ENCODE measurements around the gene CEMP1. TPM values are rescaled to one million over a fixed set of nuclear protein-coding genes. Genes with fewer than 3 reads are reported as not detected.

The CEMP1 gene
- total and polyA plus RNA-seq, 11 donors = 0.04 to 0.27 (median 0.18) TPM; not detected in 8

GRCh38 chr16:2499454-2499853, 31.8 kb downstream of the CEMP1 start:
- ATAC-seq (no peak), DNase-seq (peak in 1 of 5 donors; percentile 54)
- intact Hi-C loops (cut with DNase I) = loop anchor here in 7 of 10 donors (5.0 to 10.0 kb wide), 6 partner anchors 65 to 305 kb away; partner anchors contain the start of genes ABCA3 (in 1 of the 7), CASKIN1 (in 1 of the 7) and CCNF (in 1 of the 7)
- Histone ChIP-seq H3K27ac (peak overlapping the region in 4 of 12 donors; percentile 46 to 60 (median 54)), H3K4me1 (peaks cover 0 to 53% (median 42%) of the 10 kb centered on the region in 12 donors), H3K9me3 (no peaks in the 10 kb centered on the region), H3K27me3 (no peaks in the 10 kb centered on the region), H3K4me3 (no peak overlapping the region), H3K36me3 (peaks cover 0 to 19% (median 3%) of the 10 kb centered on the region in 9 donors)
- WGBS, 4 donors = 93 to 100% (median 95%) methylated on average over 4 to 6 of the region's 6 CpGs
- TF ChIP-seq CTCF (IDR thresholded peaks at IDR 0.05) = no peak
- no peak for TF ChIP-seq POLR2A (IDR thresholded peaks at IDR 0.05)

- Histone ChIP-seq H3K9me3 (no peaks in the 10 kb centered on the region), H3K4me1 (peaks cover 0 to 53% (median 42%) of the 10 kb centered on the region in 12 donors), H3K27ac (peak overlapping the region in 9 of 12 donors; percentile 22 to 60 (median 46)), H3K27me3 (no peaks in the 10 kb centered on the region), H3K4me3 (no peak overlapping the region), H3K36me3 (peaks cover 0 to 19% (median 3%) of the 10 kb centered on the region in 9 donors)
- ATAC-seq (peak in 3 of 4 donors; percentile 15 to 31 (median 24)), DNase-seq (peak in 2 of 5 donors; percentile 74 to 77)
- TF ChIP-seq POLR2A (IDR thresholded peaks at IDR 0.05) (no peak), CTCF (IDR thresholded peaks at IDR 0.05) (no peak)
- WGBS, 4 donors = 67 to 79% (median 78%) methylated on average over 10 to 15 of the region's 15 CpGs
- intact Hi-C loops (cut with DNase I) = loop anchor here in 7 of 10 donors (5.0 to 10.0 kb wide), 6 partner anchors 64 to 304 kb away; partner anchors contain the start of genes ABCA3 (in 1 of the 7), CASKIN1 (in 1 of the 7) and CCNF (in 1 of the 7)
Observed at GRCh38 chr16:2498531-2499253, 32.5 kb downstream of the CEMP1 start.

GRCh38 chr16:2497695-2498484, 33.3 kb downstream of the CEMP1 start:
- TF ChIP-seq POLR2A (IDR thresholded peaks at IDR 0.05) = no peak
- TF ChIP-seq CTCF (IDR thresholded peaks at IDR 0.05) = no peak
- WGBS, 4 donors = 74 to 82% (median 78%) methylated on average over 15 to 26 of the region's 26 CpGs
- intact Hi-C loops (cut with DNase I) = loop anchor here in 8 of 10 donors (2.0 to 10.0 kb wide), 7 partner anchors 23 to 303 kb away; partner anchors contain the start of genes ABCA3 (in 1 of the 8), CASKIN1 (in 1 of the 8), CCNF (in 1 of the 8) and TBC1D24 (in 1 of the 8)
- no peak overlapping the region for H3K4me3 ChIP-seq
- DNase-seq = peak in 1 of 5 donors; percentile 58
- no peak for ATAC-seq
- H3K9me3 ChIP-seq = no peaks in the 10 kb centered on the region
- H3K27ac ChIP-seq = peak overlapping the region in 11 of 12 donors; percentile 22 to 63 (median 52)
- no peaks in the 10 kb centered on the region for H3K27me3 ChIP-seq
- peaks cover 0 to 50% (median 38%) of the 10 kb centered on the region in 12 donors for H3K4me1 ChIP-seq
- peaks cover 0 to 19% (median 3%) of the 10 kb centered on the region in 9 donors for H3K36me3 ChIP-seq
